Subcutaneous adipose tissue (tissue), 4 donors: ENCODE data around the gene PTPRK. TPM values are rescaled to one million over a fixed set of nuclear protein-coding genes. Genes with fewer than 3 reads are reported as not detected.

Experiments used
- CTCF ChIP-seq: fragments of 450-650 bp; IDR thresholded peaks from one replicate; pipeline ENCODE4 v1.5.1; 2016; ENCODE audit warnings: low read depth, mild to moderate bottlenecking, control low read depth, antibody characterized with exemption, moderate library complexity
- total RNA-seq, 4 donors: library from RNA; depleted of rRNA; stranded (reverse); fragments of >200 nt; gene quantifications; one replicate each; pipeline ENCODE4 v1.1.0, GENCODE V29; 2016

Gene PTPRK
- total RNA-seq, 4 donors from 2014 or later = 21.6 to 31.0 (median 26.1) TPM

DNA sequence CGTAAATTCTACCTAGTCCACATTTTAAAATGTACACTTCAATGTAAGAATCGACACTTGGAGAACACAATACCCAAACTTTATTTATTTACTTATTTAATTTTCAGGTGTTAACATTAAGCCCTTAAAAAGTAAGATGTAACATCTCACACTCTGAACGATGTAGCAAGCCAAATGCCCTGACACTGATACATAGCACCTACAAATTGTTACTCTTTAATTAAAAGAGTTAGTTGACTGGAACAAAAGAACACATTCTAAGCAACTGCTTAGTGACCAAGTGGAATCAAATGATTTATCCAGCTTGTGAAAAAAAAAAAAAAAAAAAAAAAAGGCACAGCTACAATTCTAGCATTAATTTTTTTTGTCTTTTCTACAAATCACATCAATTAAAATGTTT, 327.4 kb downstream of the PTPRK start:
- no peak for TF ChIP-seq CTCF

DNA sequence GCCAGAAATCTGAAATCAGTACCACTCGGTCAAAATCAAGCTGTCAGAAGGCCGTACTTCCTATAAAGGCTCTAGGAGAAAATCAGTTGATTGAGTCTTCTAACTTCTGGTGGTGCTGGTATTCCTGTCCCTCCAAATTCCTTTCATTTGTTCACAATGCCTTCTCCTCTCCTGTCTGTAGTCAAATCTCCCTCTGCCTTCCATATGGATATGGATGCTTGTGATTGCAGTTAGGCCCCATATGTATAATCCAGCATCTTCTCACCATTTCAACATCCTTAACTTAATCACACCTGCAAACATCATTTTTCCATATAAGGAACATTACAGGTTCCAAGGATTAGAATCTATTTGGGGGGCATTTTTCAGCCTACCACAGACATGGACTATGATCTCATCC, 331.7 kb downstream of the PTPRK start:
- TF ChIP-seq CTCF = no peak

DNA sequence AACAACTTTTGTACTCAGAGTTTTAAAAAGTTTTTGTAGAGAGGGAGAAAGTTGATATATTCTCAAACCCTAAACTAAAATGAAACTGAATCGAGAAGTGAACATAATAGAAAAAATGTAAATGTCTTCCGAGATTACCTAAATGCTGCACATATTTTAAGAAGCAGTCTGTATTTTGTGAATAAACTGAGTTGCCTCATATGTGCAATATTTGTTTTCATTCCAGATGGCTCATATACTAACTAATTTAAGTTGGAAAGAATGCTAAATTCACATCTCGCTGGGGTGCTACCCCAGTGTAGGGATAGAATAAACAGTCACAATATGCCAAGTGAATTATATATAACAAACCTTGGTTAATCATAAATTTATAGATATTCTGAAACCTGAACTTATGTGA, 333.7 kb downstream of the PTPRK start:
- TF ChIP-seq CTCF = no peak

- no peak for TF ChIP-seq CTCF
Observed at GRCh38 chr6:128179876-128180438, 340.4 kb downstream of the PTPRK start.

DNA sequence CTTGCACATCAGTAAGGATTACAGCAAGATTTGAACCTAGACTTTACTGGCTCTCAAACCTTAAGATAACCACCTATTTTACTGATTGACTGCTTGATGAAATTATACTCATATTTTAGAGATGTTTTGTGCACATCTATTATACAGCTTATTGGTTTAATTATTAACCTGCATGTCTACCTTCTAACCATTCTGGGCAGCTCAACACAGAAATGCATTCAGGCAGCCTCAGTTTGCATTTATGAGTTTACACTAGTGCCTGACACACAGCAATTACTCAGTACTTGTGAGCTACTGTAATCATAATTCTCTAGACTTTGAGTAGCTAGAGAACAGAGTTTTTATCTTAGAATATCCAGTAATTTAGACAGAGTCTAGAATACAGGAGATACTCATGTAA, 345.7 kb downstream of the PTPRK start:
- no peak for TF ChIP-seq CTCF

DNA sequence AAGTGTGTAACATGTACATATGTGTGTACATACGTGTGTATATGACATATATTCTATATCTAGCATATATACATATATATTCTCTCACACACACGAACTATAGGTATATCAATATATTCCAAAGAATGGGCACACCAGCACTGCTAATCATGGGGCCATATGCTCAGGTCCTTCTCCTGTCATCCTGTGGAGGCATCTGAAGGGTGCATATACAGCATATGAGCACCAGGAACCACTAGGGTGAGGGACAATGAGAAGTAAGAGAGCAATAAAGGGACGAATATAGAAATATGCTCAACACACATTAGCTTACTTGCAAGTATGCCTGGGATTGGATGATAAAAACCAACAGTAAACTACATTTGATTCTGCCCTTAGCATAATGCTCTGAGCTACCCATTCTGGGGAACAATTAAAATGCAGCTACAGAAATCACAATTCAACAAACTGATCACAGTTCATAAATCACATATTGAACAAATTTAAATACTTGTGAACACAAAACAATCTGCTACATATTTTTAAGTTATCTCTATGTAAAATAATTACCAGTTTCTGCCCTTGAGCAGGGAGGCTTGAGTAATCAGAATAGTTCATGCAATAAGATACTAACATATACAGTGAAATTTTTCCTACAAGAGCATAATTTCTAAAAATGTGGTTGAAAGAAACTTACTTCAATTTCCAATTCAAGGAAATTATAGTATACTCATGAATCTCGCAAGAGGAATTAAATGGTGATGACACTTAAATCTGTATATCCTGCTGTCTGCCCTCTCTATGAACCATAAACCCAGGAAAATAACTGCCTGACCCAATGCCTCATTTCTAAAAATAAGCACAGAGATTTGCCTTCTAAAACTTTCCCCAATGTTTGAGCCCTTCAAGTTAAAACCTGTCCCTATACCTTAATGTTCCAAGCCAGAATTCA, 347.4 kb downstream of the PTPRK start:
- no peak for TF ChIP-seq CTCF

- no peak for TF ChIP-seq CTCF
Observed at GRCh38 chr6:128172081-128172480, 348.3 kb downstream of the PTPRK start.
